IPS-20b (cell line): ENCODE data around the gene ZIC4.

Source experiments
- H3K27ac ChIP-seq: one replicate; pipeline ENCODE4 v1.5.1; 2013; ENCODE audit warnings: low read length
- H3K27me3 ChIP-seq: 2 replicates; pipeline ENCODE4 v1.6.1; 2013; ENCODE audit warnings: mild to moderate bottlenecking, low read length, inconsistent platforms; ENCODE audit not compliant: insufficient read depth
- H3K36me3 ChIP-seq: 2 replicates; pipeline ENCODE4 v1.6.1; 2013; ENCODE audit warnings: low read depth, mild to moderate bottlenecking, inconsistent platforms, low read length, moderate library complexity; ENCODE audit not compliant: insufficient read depth
- H3K4me1 ChIP-seq: 2 replicates; pipeline ENCODE4 v1.6.1; 2013; ENCODE audit warnings: mild to moderate bottlenecking, control low read depth, inconsistent platforms, low read length, moderate library complexity; ENCODE audit not compliant: insufficient read depth
- H3K4me3 ChIP-seq: 2 replicates; pipeline ENCODE4 v1.5.1; 2013; ENCODE audit warnings: mild to moderate bottlenecking, low read length, inconsistent platforms
- H3K9ac ChIP-seq: 2 replicates; pipeline ENCODE4 v1.6.1; 2013; ENCODE audit warnings: low read depth, mild to moderate bottlenecking, inconsistent platforms, low read length, moderate library complexity
- H3K9me3 ChIP-seq: 2 replicates; pipeline ENCODE4 v1.6.1; 2013; ENCODE audit warnings: mild to moderate bottlenecking, low read depth, low read length, inconsistent platforms; ENCODE audit not compliant: insufficient read depth

The ZIC4 gene

DNA sequence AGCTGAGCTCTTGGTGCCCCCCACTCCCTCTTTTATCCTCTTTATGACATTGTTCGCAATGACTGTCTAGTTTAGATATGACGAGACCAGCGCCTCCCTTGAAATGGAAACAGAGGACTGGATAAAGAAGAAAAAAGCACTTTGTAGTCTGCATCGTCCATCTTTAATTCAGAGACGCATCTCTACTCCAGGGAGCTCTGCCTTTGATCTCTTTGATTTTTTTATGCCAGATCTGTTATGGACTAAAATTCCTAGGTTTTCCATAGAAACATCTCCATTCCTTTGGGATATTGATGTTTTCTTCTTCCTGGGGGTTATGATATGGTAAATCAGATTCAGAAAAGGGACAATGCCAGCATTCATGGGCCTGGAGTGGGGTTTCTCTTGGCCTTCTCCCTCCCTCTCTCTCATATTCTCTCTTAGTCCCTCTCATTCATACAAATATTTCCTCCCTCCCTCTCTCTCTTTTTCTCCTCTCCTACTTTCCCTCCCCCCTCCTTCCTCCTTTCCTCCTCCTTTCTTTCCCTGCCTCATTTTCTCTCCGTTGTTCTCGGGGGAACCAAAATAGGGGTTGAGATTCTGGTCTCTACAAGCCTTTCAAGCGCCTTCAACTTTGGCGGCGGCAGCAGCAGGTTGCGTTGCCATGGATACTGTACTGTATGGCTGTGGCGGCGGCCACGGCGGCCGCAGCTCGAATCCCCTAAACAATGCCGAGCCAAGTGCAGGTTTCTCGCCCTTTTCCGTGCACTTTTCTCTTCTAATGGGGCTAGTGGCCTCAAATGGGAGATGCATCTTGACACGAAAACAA is 45.5 kb downstream of the ZIC4 start:
- H3K9ac ChIP-seq = no peak overlapping the region
- no peak overlapping the region for H3K27ac ChIP-seq
- H3K36me3 ChIP-seq = no peaks in the 10 kb centered on the region
- H3K4me1 ChIP-seq = peaks cover 28% of the 10 kb centered on the region
- H3K27me3 ChIP-seq = peaks cover 100% of the 10 kb centered on the region
- H3K9me3 ChIP-seq = no peaks in the 10 kb centered on the region
- H3K4me3 ChIP-seq = peak overlapping the region; percentile 44; the same call in 1 of the 2 replicates

DNA sequence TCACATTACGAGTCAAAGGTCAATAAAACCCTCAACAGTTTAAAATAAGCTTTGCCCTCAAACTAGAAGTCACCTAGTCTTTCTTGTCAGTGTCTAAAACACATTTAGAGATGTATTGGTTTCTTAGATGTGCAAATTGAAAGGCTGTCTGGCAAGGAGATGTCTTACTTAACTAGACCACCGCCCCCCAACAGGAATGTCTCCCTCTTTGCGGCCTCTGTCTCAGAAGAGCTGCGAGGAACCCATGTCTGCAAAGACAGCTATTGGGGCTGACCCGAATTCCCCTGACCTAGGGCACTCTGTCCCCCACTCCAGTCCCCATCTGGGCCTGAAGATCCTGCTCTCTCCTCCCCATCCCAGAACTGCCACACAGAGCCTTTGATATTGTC is 46.3 kb downstream of the ZIC4 start:
- Histone ChIP-seq H3K4me1 (peaks cover 29% of the 10 kb centered on the region), H3K9ac (no peak overlapping the region), H3K27me3 (peaks cover 100% of the 10 kb centered on the region), H3K4me3 (0 out of 2 replicates have a peak overlapping the region, but pooled peaks have one; percentile 31), H3K36me3 (no peaks in the 10 kb centered on the region), H3K9me3 (no peaks in the 10 kb centered on the region), H3K27ac (no peak overlapping the region)

DNA sequence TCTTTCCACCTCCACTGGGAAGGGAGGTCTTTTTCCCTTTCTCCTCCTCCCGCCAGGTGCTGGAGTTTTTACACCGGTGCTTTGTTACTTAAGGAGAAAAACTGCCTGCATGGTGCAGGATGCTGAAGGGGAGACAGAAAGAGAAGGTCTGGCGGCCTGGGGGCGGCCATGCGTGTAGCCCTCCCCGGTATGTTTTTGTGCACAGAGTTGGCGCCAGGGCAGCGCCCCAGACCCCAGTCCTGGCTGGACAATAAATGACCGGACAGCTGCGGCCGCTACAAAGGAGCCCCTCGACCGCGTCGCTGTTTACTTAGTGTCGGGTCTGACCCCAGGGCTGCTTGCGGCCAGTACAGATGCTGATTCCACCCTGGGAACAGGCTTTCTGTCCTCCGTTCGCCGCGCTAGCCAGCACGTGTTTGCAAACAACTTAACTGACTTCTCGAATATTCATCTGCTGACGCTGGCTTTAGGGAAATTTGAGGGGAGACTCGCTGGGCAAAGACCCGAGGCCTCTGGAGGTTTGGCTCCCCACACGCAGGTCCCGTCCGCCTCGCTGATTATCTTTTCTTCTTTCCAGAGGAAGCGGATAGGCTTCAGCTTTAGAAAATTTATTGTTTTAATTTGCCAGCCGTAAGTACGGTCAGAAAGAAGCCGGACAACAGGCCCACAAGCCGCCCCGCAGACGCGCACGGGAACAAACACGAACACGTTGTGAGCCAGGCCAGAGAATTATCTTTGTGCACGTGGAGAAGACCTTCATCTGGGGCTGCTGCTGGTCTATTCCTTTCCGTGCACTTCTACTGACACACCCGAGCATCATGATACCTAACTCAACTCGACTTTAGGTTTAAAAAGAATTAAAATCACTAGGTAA is 46.9 kb downstream of the ZIC4 start:
- no peak overlapping the region for H3K27ac ChIP-seq
- H3K4me3 ChIP-seq = peak overlapping the region; percentile 31; the same call in 1 of the 2 replicates
- peaks cover 100% of the 10 kb centered on the region for H3K27me3 ChIP-seq
- no peak overlapping the region for H3K9ac ChIP-seq
- no peaks in the 10 kb centered on the region for H3K36me3 ChIP-seq
- H3K4me1 ChIP-seq = peaks cover 31% of the 10 kb centered on the region
- H3K9me3 ChIP-seq = no peaks in the 10 kb centered on the region

DNA sequence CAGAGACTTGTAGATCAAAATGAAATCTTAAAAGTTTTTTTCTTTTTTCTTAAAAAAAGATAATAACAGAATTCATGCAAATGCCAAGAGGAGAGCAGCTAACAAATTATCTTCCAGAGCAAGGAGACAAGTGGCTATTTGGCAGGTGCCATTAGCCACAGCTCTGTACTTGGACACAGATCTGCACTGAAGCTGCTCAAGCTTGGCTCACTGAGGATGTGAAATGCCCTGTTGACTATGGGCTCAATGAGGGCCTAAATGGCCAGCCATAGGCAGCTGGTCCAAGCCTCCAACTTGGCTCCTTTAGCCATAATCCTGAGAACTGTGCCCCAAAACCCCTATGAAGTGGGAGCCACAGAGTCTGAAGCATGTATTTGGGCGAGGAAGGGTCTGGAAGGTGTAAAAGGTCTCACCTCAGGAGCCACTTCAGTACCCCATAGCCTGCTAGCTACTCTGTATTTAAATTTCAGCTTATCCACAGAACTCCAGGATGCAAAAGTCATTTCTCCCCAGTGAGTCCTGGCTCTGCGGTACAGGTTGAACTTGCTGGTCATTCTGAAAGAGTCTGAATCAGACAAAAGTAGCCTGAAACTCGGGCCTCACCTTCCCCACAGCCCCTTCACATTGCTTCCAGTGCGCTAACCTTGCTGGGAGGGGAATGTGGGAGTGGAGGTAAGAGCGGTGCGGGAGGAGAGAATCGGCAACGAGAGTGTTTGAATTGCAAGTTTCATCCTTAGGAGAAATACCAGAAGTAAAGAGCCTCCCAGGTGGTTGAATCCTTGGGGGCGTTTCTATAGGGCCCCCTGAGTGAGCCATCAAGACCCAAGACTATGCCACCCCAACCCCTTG is 48.0 kb downstream of the ZIC4 start:
- Histone ChIP-seq H3K9ac (no peak overlapping the region), H3K36me3 (no peaks in the 10 kb centered on the region), H3K27ac (no peak overlapping the region), H3K9me3 (no peaks in the 10 kb centered on the region), H3K4me1 (peaks cover 33% of the 10 kb centered on the region), H3K27me3 (peaks cover 100% of the 10 kb centered on the region), H3K4me3 (peak overlapping the region; percentile 31; the same call in 1 of the 2 replicates)

DNA sequence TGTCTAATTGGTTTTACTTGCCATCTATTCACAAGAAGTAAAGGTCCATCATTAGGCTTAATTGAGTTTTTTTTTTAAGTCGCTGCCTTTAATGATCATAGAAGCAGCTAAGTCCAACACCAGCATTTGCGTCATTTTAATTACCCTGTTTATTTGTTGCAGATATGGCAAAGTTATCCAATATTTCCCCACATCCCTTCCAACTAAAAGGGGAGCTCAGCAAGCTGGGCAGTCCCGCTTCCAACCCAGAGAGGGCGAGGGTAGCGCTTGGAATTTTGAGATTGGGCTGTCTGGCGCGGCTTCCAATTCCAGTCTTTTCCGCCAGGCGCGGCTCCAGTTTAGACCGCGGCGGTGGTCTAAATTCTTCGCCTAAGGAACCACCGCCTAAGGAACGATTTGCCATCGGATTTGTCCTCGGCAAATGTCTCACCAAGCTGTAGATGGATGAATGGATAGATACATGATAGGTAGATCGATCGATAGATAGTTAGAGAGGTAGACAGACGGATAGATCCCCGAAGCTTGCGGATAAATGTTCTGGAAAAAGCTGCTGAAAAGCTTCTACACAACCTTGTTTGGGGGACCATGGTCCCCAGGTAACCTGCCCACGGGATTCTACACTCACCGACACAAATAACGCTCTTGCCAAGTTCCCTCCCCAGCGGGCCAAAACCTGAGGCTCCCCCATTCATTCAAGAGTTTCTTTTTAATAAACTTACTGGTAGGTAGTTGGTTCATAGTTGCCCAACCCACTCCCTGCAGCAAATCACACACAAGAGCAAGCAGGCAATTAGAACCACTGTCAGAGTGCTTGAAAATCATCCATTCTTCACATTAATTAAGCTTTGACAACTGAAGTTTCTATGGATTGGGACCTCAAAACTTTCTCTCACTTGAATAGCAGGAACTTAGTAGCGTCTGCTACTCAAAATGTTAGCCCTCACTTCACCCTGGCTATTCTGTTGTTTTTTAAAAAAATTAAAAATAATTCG is 49.1 kb downstream of the ZIC4 start:
- Histone ChIP-seq H3K9ac (no peak overlapping the region), H3K27ac (no peak overlapping the region), H3K9me3 (no peaks in the 10 kb centered on the region), H3K4me3 (peak overlapping the region; percentile 36; the same call in 1 of the 2 replicates), H3K4me1 (peaks cover 33% of the 10 kb centered on the region), H3K36me3 (no peaks in the 10 kb centered on the region), H3K27me3 (peaks cover 100% of the 10 kb centered on the region)

DNA sequence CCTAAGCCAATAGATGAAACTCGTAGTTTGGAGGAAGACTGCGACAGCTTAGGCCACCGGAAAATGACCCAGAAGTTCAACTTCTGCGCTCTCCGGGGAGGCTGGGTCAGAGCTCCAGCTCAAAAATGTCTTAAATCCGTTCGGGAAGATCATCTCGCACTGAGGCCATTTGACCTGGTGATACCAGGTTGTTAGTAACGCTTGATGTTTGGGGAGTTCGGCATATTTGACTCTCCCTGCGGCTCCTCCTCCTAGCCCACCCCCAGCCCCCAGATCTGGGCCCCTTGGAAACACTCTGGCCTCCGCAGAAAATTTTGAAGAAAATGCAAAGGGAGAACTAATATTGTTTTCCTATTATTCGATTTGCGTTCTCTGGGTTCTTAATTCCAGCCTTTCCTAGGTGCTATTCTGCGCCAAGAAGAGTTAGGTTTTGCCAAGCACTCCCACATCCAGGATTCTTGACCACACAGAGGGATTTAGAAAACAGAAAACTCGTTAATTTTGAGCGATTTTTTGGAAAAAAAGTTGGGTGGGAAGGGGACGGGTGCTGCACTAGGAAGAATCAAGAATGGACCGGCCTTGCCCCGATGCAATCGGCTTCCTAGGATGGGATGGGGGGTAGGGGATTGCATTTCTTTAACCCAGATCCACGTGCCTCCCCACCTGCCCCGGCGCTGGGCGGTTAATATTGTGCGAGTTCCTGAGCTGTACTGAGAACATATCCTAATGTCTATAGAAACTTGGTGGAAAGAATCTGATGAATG is 50.0 kb downstream of the ZIC4 start:
- peaks cover 91% of the 10 kb centered on the region for H3K27me3 ChIP-seq
- peaks cover 29% of the 10 kb centered on the region for H3K4me1 ChIP-seq
- peak overlapping the region; percentile 17; the same call in 1 of the 2 replicates for H3K4me3 ChIP-seq
- no peaks in the 10 kb centered on the region for H3K36me3 ChIP-seq
- no peak overlapping the region for H3K27ac ChIP-seq
- no peaks in the 10 kb centered on the region for H3K9me3 ChIP-seq
- no peak overlapping the region for H3K9ac ChIP-seq

DNA sequence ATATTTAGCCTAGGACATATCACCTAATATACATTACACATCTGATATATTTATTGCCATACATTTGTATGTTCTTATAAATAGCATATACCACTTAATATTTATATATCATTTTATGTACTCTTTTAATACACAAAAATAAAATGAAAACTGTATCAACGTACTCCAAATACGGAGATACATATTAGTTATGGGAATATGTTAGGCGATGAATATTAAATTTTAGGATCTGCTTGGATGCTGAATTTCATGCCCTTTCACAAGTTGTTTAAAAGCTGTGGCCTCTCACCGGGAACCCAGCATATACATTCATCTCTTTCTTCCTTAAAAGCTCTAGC is 50.6 kb downstream of the ZIC4 start:
- H3K9me3 ChIP-seq = no peaks in the 10 kb centered on the region
- H3K4me1 ChIP-seq = peaks cover 29% of the 10 kb centered on the region
- no peaks in the 10 kb centered on the region for H3K36me3 ChIP-seq
- peak overlapping the region; percentile 59 for H3K4me3 ChIP-seq
- H3K27ac ChIP-seq = no peak overlapping the region
- H3K27me3 ChIP-seq = peaks cover 85% of the 10 kb centered on the region
- no peak overlapping the region for H3K9ac ChIP-seq

DNA sequence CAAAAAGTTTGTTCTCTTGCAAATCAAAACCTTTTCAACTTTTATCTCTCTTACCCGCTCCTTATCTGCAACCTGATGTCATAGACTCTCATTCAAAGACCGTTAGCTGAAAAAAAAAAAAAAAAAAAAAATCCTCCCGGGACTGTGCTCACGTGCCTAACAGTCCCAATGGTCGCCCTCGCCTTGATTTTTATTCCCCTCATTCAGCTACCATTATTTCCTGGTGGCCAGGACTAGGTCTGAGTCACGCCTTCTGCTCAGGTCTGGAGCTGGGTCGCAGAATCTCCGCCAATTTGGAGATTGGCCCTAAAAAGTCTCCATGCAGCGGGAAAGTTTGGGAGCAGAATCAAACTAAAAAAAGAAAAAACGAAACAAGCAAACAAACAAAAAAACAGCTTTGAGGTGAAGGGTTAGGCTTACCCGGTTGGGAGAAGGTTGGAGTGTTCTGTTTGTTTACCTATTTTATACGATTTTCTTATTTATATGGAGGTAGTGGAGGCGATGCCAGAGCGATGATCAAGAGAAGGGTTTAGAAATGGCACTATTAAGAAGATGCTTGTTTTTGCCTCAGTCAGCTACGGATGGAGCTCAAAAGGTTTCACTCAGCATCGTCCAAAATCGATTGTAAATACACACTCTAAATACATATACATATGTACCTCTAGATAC is 51.1 kb downstream of the ZIC4 start:
- Histone ChIP-seq H3K36me3 (no peaks in the 10 kb centered on the region), H3K4me3 (peak overlapping the region; percentile 59), H3K9me3 (no peaks in the 10 kb centered on the region), H3K27me3 (peaks cover 80% of the 10 kb centered on the region), H3K4me1 (peaks cover 25% of the 10 kb centered on the region), H3K9ac (no peak overlapping the region), H3K27ac (no peak overlapping the region)

DNA sequence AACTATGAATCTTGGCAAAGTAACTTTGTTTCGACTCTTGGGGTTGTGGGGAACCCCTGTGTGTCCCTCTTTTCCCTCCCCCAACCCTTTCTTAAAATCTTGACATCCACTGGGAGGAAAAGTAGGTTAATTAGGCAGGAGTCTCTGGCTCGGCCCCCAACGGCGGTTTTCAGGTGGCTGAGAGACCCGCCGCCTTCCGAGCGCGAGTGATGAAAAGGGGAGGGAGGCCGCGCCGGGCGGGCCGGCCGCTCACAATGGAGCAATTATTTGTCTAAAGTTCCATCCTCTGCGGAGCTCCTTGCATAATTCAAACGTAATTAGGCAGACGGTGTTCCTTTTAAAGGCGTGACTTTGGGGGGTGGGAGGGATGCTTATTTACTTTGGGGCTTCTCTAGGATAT is 51.7 kb downstream of the ZIC4 start:
- peaks cover 24% of the 10 kb centered on the region for H3K4me1 ChIP-seq
- H3K27ac ChIP-seq = no peak overlapping the region
- no peaks in the 10 kb centered on the region for H3K36me3 ChIP-seq
- H3K27me3 ChIP-seq = peaks cover 74% of the 10 kb centered on the region
- H3K4me3 ChIP-seq = peak overlapping the region; percentile 59; the same call in 1 of the 2 replicates
- H3K9ac ChIP-seq = no peak overlapping the region
- no peaks in the 10 kb centered on the region for H3K9me3 ChIP-seq

DNA sequence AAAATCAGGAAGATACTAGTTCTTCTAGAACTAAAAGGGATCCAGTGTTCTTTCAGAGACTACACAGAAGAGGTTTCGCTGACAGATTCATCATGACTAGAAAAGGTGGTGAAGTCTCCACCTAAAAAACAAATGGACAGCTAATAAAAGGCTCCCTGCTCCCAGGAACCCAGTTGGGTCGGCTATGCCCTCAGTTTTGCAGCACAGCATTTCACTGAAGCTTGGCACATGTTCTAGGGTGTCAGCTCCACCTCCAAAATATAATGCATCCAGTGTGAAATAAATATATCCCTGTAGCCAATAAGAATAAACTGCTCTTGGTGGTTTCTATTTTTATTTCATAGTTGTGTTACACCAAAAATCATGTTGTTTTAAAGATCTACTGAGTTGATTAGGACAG is 55.0 kb downstream of the ZIC4 start:
- no peak overlapping the region for H3K27ac ChIP-seq
- H3K27me3 ChIP-seq = peaks cover 41% of the 10 kb centered on the region
- no peak overlapping the region for H3K9ac ChIP-seq
- H3K36me3 ChIP-seq = no peaks in the 10 kb centered on the region
- no peaks in the 10 kb centered on the region for H3K9me3 ChIP-seq
- peaks cover 10% of the 10 kb centered on the region; the same call in 1 of the 2 replicates for H3K4me1 ChIP-seq
- no peak overlapping the region for H3K4me3 ChIP-seq
